NCI-H187 (cell line): ENCODE measurements around the gene DDX49.

Experiments
- DNase-seq, 2 experiments: peaks; one replicate each; lab custom pipeline; 2025; lab: John Stamatoyannopoulos, UW

Gene DDX49

GRCh38 chr19:18919086-18919899, at the start of gene DDX49, which contains the start of gene COPE:
DDX49 (plus strand) TSS chr19:18919715; CDS start chr19:18919742, 27 bp downstream.
COPE (minus strand) TSS chr19:18919387; CDS start chr19:18919348, 39 bp downstream.
- peak; percentile 88 to 91 for DNase-seq

GRCh38 chr19:18869781-18870530, 49.6 kb upstream of the DDX49 start:
- no peak for DNase-seq

- DNase-seq, result no peak
These were observed 48.9 kb upstream of the DDX49 start for GRCh38 chr19:18870531-18871172.

DNA sequence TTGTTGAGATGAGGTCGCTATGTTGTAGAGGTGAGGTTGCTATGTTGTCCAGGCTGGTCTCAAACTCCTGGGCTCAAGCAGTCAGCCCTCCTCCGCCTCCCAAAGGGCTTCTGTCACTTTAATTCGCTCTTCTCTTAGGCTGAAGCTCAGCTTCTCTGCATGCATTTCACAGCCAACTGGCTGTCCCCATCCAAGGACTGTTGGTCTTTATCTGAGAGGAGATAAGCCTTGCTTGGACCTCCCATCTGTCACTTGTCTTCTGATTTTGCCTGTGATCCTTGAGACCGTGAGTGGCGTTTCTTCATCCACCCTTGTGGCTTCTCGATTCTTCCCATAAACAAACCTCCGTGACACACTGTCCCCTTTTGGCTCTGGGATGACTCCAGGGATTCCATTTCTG, 48.0 kb upstream of the DDX49 start:
- DNase-seq, result no peak

GRCh38 chr19:18875726-18876125, 43.8 kb upstream of the DDX49 start:
- DNase-seq, result no peak

DNA sequence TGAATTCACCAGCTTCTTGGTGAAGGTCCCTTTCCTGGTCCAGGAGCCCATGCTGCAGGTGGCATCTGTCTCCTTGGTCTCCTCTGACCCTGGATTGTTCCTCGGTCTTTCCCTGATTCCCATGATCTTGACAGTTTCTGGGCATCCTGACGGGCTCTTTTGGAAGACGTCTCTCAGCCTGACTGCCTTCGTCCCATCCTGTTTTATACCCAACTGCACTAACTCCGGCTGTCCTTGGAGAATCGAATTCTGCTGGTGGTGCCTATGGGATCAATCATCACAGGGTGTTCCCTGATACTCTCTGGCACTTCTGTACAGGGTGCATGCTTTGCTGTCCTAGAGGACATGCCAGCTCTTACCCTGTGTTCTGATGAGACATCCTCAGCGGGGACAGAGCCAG, 42.6 kb upstream of the DDX49 start:
- DNase-seq, result no peak

DNA sequence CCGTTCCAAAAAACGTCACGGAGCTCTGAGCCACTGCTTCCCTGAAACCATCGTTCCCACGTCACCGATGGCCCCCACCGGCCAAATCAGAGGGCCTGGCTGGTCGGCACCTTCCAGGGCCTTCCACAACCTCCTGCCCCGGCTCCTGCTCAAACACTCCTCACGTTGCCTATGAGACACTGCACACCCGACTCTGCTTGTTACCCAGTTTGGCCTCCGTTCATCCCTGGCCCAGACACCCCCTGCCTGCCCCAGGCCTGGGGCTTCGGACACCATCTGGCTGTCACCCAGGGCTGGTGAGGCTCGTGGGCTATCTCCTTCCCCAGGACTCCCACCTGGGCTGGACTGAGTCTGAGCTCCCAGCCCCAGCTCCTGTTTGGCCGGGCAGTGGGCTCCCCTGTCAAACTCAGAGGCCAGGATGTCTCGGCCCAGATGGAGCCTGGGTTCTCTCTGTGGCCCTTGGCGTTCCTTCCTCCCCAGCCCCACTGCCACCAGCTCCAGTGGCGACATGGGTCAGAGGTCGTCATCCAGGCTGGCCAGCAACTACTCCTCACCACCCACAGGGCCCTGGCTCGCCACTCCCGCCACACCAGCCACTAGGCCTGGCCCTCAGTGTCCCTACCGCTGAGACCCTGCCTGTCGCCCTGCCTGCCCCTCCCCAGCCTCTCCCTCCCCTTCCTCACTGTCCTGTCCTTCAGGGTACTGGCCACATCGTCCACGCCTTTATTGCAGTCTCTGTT, 41.3 kb upstream of the DDX49 start:
- no peak for DNase-seq

DNA sequence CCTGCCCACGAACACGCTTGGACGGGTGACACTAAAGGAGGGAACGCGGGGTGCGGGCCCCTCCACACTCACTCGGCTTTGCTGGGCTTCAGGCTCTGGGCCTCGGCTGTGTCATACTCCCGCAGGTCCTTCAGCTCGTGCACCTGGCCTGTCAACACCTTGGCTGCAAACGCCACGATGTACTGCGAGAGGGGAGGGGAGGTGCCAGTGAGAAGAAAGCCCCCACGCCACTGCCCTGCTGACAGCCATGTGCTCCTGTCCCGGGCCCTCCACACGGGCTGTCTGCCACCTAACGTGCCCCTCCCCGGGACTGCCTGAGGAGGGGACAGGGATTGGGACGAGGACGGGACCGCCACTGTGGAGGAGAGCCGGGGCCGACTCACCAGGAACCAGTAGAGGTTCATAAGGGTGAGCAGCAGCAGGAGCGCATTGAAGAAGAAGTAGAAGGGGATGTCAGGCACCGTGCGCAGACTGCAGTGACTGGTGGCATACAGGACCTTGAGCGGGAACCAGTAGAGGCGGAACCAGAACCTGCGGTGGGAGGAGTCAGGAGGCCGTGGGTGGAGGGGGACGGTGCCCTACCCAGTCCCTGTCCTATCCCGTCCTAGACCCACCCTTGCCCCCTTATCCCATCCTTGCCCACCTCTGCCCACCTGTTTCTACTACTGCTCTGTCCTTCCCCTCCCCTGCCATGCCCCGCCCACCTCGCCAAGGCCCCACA, 40.5 kb upstream of the DDX49 start:
- no peak for DNase-seq

- peak in 1 of 2 experiments; percentile 12 for DNase-seq
These were observed 39.7 kb upstream of the DDX49 start for GRCh38 chr19:18879579-18880373.

GRCh38 chr19:18881491-18881890, 38.0 kb upstream of the DDX49 start:
- no peak for DNase-seq

DNA sequence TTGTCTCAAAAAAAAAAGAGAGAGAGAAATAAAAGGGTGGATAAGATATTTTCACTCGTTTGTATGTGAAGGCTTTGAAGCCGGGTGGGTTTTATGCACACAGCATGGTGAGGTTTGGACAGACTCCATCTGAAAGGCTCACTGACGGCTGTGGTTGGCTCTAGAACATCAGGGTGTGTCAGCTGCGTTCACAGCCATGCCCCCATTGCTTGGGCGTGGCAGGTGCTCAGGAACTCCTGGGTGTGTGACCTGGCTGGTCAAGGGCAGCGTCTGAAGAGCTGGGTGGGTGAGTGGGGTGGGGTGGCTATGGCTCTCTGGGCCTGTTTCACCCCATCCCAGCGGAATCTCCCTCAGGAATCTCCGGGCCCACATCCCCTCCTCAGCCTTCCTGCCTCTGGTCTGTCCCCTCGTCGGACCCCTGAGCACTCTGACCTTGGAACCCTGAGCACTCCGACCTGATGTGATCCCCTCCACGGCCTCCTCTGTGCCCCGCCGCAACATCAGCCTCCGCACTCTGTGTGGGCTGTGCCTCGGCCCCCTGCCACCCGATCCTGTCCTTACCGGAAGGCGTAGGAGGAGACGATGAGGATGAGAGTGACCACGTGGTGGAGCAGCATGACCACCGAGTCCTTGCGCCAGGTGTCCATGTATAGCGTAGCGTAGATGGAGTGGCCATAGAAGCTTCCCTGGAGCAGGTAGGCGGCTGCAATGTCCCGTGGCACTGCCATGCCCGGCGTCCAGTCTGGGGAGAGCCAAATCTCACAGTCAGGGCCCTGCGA, 35.8 kb upstream of the DDX49 start:
- DNase-seq, result no peak

- no peak for DNase-seq
These were observed 32.5 kb upstream of the DDX49 start for GRCh38 chr19:18886972-18887371.

GRCh38 chr19:18889949-18890745, 29.4 kb upstream of the DDX49 start:
- no peak for DNase-seq

DNA sequence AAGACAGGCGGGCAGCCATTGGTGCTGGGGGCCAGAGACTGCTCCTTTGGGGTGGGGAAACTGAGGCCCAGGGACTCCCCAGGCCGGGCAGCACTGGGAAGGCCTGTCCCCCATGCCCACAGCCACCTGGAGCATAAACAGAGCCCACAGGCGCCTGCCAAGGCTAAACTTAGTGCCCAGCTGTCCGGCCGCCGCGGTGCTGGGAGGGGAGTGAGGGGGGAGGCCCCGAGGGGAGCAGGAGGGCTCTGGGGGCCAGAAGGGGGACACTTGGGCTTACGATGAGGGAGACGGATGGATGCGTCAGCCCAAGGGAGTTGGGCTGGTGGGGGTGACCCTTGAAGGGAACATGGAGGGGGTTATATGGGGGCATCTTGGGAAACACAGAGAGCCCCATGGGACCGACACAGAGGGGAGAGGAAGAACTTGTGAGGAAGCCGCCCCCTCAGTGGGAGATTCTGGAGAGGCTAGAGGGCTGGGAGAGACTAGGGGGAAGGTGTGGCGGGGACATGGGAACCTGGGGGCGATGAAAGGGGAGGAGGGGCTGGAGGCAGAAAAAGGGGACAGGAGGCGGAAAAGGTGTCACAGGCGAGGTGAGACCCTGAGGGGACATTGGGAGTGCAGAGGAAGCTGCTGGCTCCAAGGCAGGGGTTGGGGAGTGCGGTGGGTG, 25.8 kb upstream of the DDX49 start:
- no peak for DNase-seq

GRCh38 chr19:18894254-18895037, 25.1 kb upstream of the DDX49 start:
- DNase-seq, result no peak

DNA sequence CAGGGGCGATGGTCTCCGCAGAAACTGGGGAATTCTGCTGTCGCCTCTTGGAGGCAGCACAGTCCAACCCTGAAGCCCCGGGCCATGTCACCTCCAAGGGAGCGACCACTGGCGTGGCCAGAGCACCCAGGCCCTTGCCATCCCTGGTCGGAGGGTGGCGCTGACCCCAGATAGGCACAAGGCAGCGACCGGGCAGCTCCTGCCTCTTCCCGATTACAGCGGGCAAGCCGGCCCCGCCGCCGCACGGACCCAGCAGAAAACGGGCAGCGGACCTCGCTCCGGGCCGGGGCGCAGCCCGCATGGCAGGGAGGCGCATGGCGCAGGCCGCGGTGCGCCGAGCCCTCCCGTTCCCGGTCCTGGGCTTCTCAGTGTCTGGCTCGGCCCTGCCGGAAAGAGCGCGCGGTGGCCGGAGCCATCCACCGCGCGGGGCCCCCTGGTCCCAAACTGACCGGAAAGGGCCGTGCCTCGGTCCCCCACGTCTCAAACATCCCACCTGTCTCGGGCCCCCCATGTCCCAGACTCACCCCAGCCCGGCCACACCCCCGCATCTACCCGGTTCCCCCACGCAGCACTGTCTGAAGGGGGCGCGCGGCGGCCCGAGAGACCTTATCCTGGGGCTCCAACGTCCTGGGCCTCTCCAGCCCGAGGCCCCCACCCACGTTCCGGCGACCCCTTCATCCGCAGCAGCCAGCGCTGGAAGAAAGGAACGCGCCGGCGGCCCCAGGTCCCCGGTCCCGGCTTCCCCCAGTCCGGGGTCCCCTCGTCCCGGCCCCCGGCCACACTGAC, 24.3 kb upstream of the DDX49 start:
- DNase-seq, result no peak
